GM12878 (cell line): ENCODE measurements around the gene SLC12A1. TPM values are rescaled to one million over a fixed set of nuclear protein-coding genes. Genes with fewer than 3 reads are reported as not detected.

Source experiments
- ATAC-seq: fragments of 200-7000 bp; cut with Tn5 transposase; 3 replicates; pipeline ENCODE4 v1.9.1; 2020; ENCODE audit warnings: mild to moderate bottlenecking, moderate library complexity
- BruUV-seq: library from RNA; stranded (reverse); fragments of 400-500 nt; replicated peaks from 2 replicates; lab custom pipeline; 2021; lab: Mats Ljungman, UMichigan
- CTCF ChIA-PET: fragments of 300-600 bp; sonication (Branson Sonifier 250); formaldehyde crosslinking; extraction: SDS; loops from one replicate; lab custom pipeline; 2021; ENCODE audit warnings: inconsistent platforms; lab: Yijun Ruan, JAX
- POLR2A ChIA-PET: fragments of 350-600 bp; formaldehyde crosslinking; extraction: SDS; loops from one replicate; lab custom pipeline; 2021; ENCODE audit warnings: inconsistent platforms; lab: Charles Lee
- RAD21 ChIA-PET: fragments of 300-600 bp; sonication (Branson Sonifier 250); formaldehyde crosslinking; loops from one replicate; lab custom pipeline; 2023; ENCODE audit warnings: antibody characterized with exemption; ENCODE audit not compliant: unreplicated experiment; lab: Charles Lee
- SMC1A ChIA-PET: fragments of 300-600 bp; sonication (Branson Sonifier 250); formaldehyde crosslinking; loops from one replicate; lab custom pipeline; 2023; ENCODE audit not compliant: unreplicated experiment, uncharacterized antibody; lab: Charles Lee
- DNase-seq: peaks from one replicate; pipeline ENCODE4 v3.0.0-alpha.2; 2011; ENCODE audit warnings: low read depth, low spot score
- FAIRE-seq: peaks from 3 replicates; lab custom pipeline; 2011; peaks lifted over from hg19 to GRCh38; lab: Jason Lieb, UNC
- H2AFZ ChIP-seq: 2 replicates; pipeline ENCODE4 v1.6.0; 2011; ENCODE audit warnings: low read depth, low read length, control low read depth; ENCODE audit not compliant: control insufficient read depth
- H3K27ac ChIP-seq: 2 replicates; pipeline ENCODE4 v1.5.1; 2011; ENCODE audit warnings: control low read depth; ENCODE audit not compliant: control insufficient read depth, insufficient read depth
- H3K27me3 ChIP-seq, 2 experiments: replicated peaks in 1 of 2; 2 replicates each; pipeline versions ENCODE4 v1.6.0 to v1.6.1; 2011; ENCODE audit warnings: low read length in 1 of 2; ENCODE audit not compliant: control insufficient read depth in 2 of 2, insufficient read depth in 2 of 2
- H3K36me3 ChIP-seq, 2 experiments: 2 replicates each; pipeline ENCODE4 v1.5.1; 2011; ENCODE audit warnings: low read length in 1 of 2; ENCODE audit not compliant: control insufficient read depth in 2 of 2, insufficient read depth in 2 of 2
- H3K4me1 ChIP-seq: 2 replicates; pipeline ENCODE4 v1.6.1; 2011; ENCODE audit warnings: mild to moderate bottlenecking, low read length, moderate library complexity, mixed read lengths; ENCODE audit not compliant: control insufficient read depth, insufficient read depth
- H3K4me2 ChIP-seq: 2 replicates; pipeline ENCODE4 v1.6.0; 2011; ENCODE audit warnings: control low read depth; ENCODE audit not compliant: control insufficient read depth, insufficient read depth
- H3K4me3 ChIP-seq: fragments of 200-600 bp; sonication (generic); 2 replicates; pipeline ENCODE4 v1.5.1; 2016
- H3K79me2 ChIP-seq: 2 replicates; pipeline ENCODE4 v1.6.0; 2011; ENCODE audit warnings: low read length; ENCODE audit not compliant: control insufficient read depth, insufficient read depth
- H3K9ac ChIP-seq: 2 replicates; pipeline ENCODE4 v1.8.0; 2011; ENCODE audit warnings: low read length, control low read depth, mixed read lengths; ENCODE audit not compliant: control insufficient read depth, insufficient read depth
- H3K9me3 ChIP-seq: replicated peaks from 3 replicates; pipeline ENCODE4 v1.5.1; 2011; ENCODE audit warnings: mild to moderate bottlenecking, low read length; ENCODE audit not compliant: control insufficient read depth, insufficient read depth
- H4K20me1 ChIP-seq: 2 replicates; pipeline ENCODE4 v1.6.0; 2011; ENCODE audit not compliant: control insufficient read depth, insufficient read depth
- EED ChIP-seq: sonication (generic); IDR thresholded peaks from 2 replicates; pipeline ENCODE4 v1.6.1; 2016; ENCODE audit warnings: antibody characterized with exemption, low read depth
- FOXK2 ChIP-seq: fragments of 450-650 bp; IDR thresholded peaks from 2 replicates; pipeline ENCODE4 v1.6.1; 2017; ENCODE audit warnings: mild to moderate bottlenecking, moderate library complexity
- HDAC6 ChIP-seq: fragments of 200-600 bp; sonication (generic); IDR thresholded peaks from one replicate; pipeline ENCODE4 v1.8.0; 2017; ENCODE audit warnings: antibody characterized with exemption; ENCODE audit not compliant: unreplicated experiment
- KAT2A ChIP-seq: conservative IDR thresholded peaks from 2 replicates; pipeline ENCODE4 v1.6.1; 2011; ENCODE audit warnings: low read depth, low read length; ENCODE audit not compliant: control insufficient read depth
- MXI1 ChIP-seq: fragments of 150-350 bp; IDR thresholded peaks from 2 replicates; pipeline ENCODE4 v1.6.1; 2011; ENCODE audit warnings: low read depth, mild to moderate bottlenecking, inconsistent platforms, low read length, improper control_type of control experiment
- MYB ChIP-seq: fragments of 150-350 bp; IDR thresholded peaks from 2 replicates; pipeline ENCODE4 v1.6.1; 2014; ENCODE audit warnings: mild to moderate bottlenecking, low read depth, low read length, borderline replicate concordance
- NBN ChIP-seq: fragments of 450-650 bp; IDR thresholded peaks from 2 replicates; pipeline ENCODE4 v1.6.1; 2016
- PAX8 ChIP-seq: fragments of 450-650 bp; IDR thresholded peaks from 2 replicates; pipeline ENCODE4 v1.6.1; 2017; ENCODE audit warnings: mild to moderate bottlenecking, moderate library complexity
- POLR2AphosphoS5 ChIP-seq: IDR thresholded peaks from 2 replicates; pipeline ENCODE4 v1.6.1; 2011; ENCODE audit warnings: mild to moderate bottlenecking, low read length, inconsistent platforms
- POU2F2 ChIP-seq: IDR thresholded peaks from 3 replicates; pipeline ENCODE4 v1.6.1; 2011; ENCODE audit warnings: low read depth, mild to moderate bottlenecking, low read length, borderline replicate concordance
- RAD51 ChIP-seq: fragments of 450-650 bp; IDR thresholded peaks from 2 replicates; pipeline ENCODE4 v1.6.1; 2016; ENCODE audit warnings: moderate library complexity, mild to moderate bottlenecking, inconsistent platforms
- WGBS: methylation state at CpG from one replicate; pipeline ENCODE4 v1.1.6; 2016; ENCODE audit warnings: low lambda C conversion rate; ENCODE audit not compliant: insufficient replicate concordance, insufficient coverage; ENCODE audit errors: missing lambda C conversion rate; 5-methylcytosine and 5-hydroxymethylcytosine counted together
- in situ Hi-C: fragments of 300-500 bp; cut with MboI; formaldehyde crosslinking; loops from 9 replicates; pipeline ENCODE4 v1.14.3; 2018; ENCODE audit warnings: mixed read lengths
- intact Hi-C: fragments of 100-400 bp; cut with micrococcal nuclease; formaldehyde crosslinking; loops from one replicate; pipeline ENCODE4 v1.14.2; 2022; ENCODE audit not compliant: unreplicated experiment
- polyA plus RNA-seq, 11 experiments: library from polyadenylated mRNA; depleted of rRNA in 4 of 11; unstranded in 6 of 11; stranded (reverse) in 5 of 11; fragments of >200 nt; fragmentation: Nextera tagmentation in 4 of 11; fragmentation: Illumina TruSeq in 1 of 11; extraction: Ambion mirVana in 4 of 11; extraction: Trizol in 1 of 11; gene quantifications; 1 replicate in 1 of 11; 2 replicates in 10 of 11; pipeline versions ENCODE4 v1.2.1 to v1.2.3, GENCODE V29; 2011 to 2016; ENCODE audit warnings: inconsistent platforms in 2 of 11, missing spikeins in 2 of 11, low read depth in 1 of 11
- total RNA-seq, 4 experiments: library from RNA; depleted of rRNA in 3 of 4; stranded (reverse); fragments of >200 nt in 3 of 4; fragmentation: Illumina TruSeq in 1 of 4; extraction: Trizol in 1 of 4; gene quantifications; 2 replicates each; pipeline versions ENCODE4 v1.2.1 to v1.2.3, GENCODE V29; 2013 to 2021
- TF ChIP-seq, protein P1 (sequence below): fragments of 450-650 bp; IDR thresholded peaks from 2 replicates; pipeline ENCODE4 v1.6.1; 2017; ENCODE audit warnings: mild to moderate bottlenecking, moderate library complexity
- TF ChIP-seq, protein P2 (sequence below): fragments of 450-650 bp; IDR thresholded peaks from 2 replicates; pipeline ENCODE4 v1.6.1; 2014; ENCODE audit warnings: mild to moderate bottlenecking
- TF ChIP-seq, protein P3 (sequence below): fragments of 450-650 bp; IDR thresholded peaks from 2 replicates; pipeline ENCODE4 v1.6.1; 2018; ENCODE audit warnings: borderline replicate concordance, mild to moderate bottlenecking; ENCODE audit not compliant: partially characterized antibody

The SLC12A1 gene
- total and polyA plus RNA-seq, 10 of the 15 experiments (the other 5 are each of a cell fraction or from before 2014, with no cell fraction given) = under 0.01 TPM; not detected in 9

DNA sequence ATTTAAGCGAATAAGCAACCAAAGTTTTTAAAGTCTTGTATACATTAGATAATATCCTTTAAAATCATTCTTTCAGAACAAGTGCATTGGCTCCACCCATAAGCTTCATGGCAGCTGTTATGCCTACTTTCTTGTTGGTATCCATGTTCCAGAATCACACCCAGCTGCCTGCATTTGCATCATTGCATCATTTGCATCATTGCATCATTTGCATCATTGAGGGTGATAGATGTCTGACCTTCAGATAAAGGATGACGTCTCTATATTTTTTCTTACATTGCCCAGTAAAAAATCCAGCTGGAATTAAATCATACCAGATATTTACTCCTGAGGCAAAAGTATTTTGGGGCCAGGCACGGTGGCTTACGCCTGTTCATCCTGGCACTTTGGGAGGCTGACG is 42.3 kb downstream of the SLC12A1 start:
- FAIRE-seq (no peak), DNase-seq (no peak), ATAC-seq (no peak)
- Histone ChIP-seq H3K9me3 (no peaks in the 10 kb centered on the region), H3K36me3 (no peaks in the 10 kb centered on the region), H3K27ac (no peak overlapping the region), H3K4me1 (no peaks in the 10 kb centered on the region), H3K27me3 (no peaks in the 10 kb centered on the region; a peak in 2 of 4 replicates), H4K20me1 (no peaks in the 10 kb centered on the region), H3K4me3 (no peak overlapping the region), H2AFZ (no peak overlapping the region), H3K4me2 (no peak overlapping the region), H3K9ac (no peak overlapping the region), H3K79me2 (no peaks in the 10 kb centered on the region)
- TF ChIP-seq, protein P1, sequence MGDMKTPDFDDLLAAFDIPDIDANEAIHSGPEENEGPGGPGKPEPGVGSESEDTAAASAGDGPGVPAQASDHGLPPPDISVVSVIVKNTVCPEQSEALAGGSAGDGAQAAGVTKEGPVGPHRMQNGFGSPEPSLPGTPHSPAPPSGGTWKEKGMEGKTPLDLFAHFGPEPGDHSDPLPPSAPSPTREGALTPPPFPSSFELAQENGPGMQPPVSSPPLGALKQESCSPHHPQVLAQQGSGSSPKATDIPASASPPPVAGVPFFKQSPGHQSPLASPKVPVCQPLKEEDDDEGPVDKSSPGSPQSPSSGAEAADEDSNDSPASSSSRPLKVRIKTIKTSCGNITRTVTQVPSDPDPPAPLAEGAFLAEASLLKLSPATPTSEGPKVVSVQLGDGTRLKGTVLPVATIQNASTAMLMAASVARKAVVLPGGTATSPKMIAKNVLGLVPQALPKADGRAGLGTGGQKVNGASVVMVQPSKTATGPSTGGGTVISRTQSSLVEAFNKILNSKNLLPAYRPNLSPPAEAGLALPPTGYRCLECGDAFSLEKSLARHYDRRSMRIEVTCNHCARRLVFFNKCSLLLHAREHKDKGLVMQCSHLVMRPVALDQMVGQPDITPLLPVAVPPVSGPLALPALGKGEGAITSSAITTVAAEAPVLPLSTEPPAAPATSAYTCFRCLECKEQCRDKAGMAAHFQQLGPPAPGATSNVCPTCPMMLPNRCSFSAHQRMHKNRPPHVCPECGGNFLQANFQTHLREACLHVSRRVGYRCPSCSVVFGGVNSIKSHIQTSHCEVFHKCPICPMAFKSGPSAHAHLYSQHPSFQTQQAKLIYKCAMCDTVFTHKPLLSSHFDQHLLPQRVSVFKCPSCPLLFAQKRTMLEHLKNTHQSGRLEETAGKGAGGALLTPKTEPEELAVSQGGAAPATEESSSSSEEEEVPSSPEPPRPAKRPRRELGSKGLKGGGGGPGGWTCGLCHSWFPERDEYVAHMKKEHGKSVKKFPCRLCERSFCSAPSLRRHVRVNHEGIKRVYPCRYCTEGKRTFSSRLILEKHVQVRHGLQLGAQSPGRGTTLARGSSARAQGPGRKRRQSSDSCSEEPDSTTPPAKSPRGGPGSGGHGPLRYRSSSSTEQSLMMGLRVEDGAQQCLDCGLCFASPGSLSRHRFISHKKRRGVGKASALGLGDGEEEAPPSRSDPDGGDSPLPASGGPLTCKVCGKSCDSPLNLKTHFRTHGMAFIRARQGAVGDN = no peak
- no peak for TF ChIP-seq POLR2AphosphoS5
- no peak for TF ChIP-seq EED
- TF ChIP-seq PAX8 = no peak
- no peak for TF ChIP-seq MXI1
- no peak for TF ChIP-seq NBN
- TF ChIP-seq, protein P2, sequence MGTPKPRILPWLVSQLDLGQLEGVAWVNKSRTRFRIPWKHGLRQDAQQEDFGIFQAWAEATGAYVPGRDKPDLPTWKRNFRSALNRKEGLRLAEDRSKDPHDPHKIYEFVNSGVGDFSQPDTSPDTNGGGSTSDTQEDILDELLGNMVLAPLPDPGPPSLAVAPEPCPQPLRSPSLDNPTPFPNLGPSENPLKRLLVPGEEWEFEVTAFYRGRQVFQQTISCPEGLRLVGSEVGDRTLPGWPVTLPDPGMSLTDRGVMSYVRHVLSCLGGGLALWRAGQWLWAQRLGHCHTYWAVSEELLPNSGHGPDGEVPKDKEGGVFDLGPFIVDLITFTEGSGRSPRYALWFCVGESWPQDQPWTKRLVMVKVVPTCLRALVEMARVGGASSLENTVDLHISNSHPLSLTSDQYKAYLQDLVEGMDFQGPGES = no peak
- no peak for TF ChIP-seq MYB
- TF ChIP-seq HDAC6 = no peak
- TF ChIP-seq, protein P3, sequence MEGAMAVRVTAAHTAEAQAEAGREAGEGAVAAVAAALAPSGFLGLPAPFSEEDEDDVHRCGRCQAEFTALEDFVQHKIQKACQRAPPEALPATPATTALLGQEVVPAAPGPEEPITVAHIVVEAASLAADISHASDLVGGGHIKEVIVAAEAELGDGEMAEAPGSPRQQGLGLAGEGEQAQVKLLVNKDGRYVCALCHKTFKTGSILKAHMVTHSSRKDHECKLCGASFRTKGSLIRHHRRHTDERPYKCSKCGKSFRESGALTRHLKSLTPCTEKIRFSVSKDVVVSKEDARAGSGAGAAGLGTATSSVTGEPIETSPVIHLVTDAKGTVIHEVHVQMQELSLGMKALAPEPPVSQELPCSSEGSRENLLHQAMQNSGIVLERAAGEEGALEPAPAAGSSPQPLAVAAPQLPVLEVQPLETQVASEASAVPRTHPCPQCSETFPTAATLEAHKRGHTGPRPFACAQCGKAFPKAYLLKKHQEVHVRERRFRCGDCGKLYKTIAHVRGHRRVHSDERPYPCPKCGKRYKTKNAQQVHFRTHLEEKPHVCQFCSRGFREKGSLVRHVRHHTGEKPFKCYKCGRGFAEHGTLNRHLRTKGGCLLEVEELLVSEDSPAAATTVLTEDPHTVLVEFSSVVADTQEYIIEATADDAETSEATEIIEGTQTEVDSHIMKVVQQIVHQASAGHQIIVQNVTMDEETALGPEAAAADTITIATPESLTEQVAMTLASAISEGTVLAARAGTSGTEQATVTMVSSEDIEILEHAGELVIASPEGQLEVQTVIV = no peak
- TF ChIP-seq POU2F2 = no peak
- TF ChIP-seq KAT2A = no peak
- TF ChIP-seq FOXK2 = no peak
- TF ChIP-seq RAD51 = no peak
- BruUV-seq = no TSS peak
- 43% methylated on average over 5 of the region's 5 CpGs for WGBS
- ChIA-PET SMC1A (interaction anchor here (1.3 kb wide), 2 partner anchors 38 to 136 kb away, joined by 3 to 4 read pairs; no protein-coding TSS in a partner anchor), CTCF (interaction anchor here (0.9 to 1.6 kb wide), 3 partner anchors 36 to 136 kb away, joined by 3 to 5 read pairs (median 3); no protein-coding TSS in a partner anchor), POLR2A (no interaction called here), RAD21 (interaction anchor here (1.2 kb wide), 1 partner anchor 133 kb away, joined by 3 read pairs; no protein-coding TSS in a partner anchor)
- in situ Hi-C loops = no loop called here
- intact Hi-C loops = loop anchor here (2.0 kb wide), 1 partner anchor 1052 kb away; no protein-coding TSS in a partner anchor
